HepG2 (cell line): ENCODE data around the gene PPP3R1.

Source experiments
- PRDM10 ChIP-seq: sonication (generic); formaldehyde crosslinking; IDR thresholded peaks from 2 replicates; pipeline ENCODE4 v1.4.0; 2020; ENCODE audit warnings: low read depth, missing genetic modification reagents
- TF ChIP-seq, protein P1 (sequence below): sonication (generic); formaldehyde crosslinking; IDR thresholded peaks from 2 replicates; pipeline ENCODE4 v1.5.0; 2020; ENCODE audit warnings: mild to moderate bottlenecking, missing genetic modification reagents, moderate library complexity

- TF ChIP-seq, protein P1, sequence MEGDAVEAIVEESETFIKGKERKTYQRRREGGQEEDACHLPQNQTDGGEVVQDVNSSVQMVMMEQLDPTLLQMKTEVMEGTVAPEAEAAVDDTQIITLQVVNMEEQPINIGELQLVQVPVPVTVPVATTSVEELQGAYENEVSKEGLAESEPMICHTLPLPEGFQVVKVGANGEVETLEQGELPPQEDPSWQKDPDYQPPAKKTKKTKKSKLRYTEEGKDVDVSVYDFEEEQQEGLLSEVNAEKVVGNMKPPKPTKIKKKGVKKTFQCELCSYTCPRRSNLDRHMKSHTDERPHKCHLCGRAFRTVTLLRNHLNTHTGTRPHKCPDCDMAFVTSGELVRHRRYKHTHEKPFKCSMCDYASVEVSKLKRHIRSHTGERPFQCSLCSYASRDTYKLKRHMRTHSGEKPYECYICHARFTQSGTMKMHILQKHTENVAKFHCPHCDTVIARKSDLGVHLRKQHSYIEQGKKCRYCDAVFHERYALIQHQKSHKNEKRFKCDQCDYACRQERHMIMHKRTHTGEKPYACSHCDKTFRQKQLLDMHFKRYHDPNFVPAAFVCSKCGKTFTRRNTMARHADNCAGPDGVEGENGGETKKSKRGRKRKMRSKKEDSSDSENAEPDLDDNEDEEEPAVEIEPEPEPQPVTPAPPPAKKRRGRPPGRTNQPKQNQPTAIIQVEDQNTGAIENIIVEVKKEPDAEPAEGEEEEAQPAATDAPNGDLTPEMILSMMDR (CRISPR knock-in tag) = no peak
- no peak for TF ChIP-seq PRDM10
Measured at GRCh38 chr2:68248806-68249205, 3.5 kb downstream of the PPP3R1 start.
